Hepatocyte (in vitro differentiated cells): ENCODE data around the gene IGSF9. TPM values are rescaled to one million over a fixed set of nuclear protein-coding genes. Genes with fewer than 3 reads are reported as not detected.
"Not testable (repeated sequence)": the region's sequence is repeated elsewhere in the genome, so short reads cannot be mapped to it uniquely, and the experiment has no call there.

ENCODE experiments used
- DNase-seq: peaks from one replicate; pipeline ENCODE4 v3.0.0-alpha.2; 2016; ENCODE audit warnings: low spot score
- H2AFZ ChIP-seq: fragments of 200-600 bp; sonication (generic); 2 replicates; pipeline ENCODE4 v1.6.0; 2016; ENCODE audit warnings: antibody characterized with exemption, mild to moderate bottlenecking
- H3K27ac ChIP-seq: fragments of 200-600 bp; sonication (generic); 2 replicates; pipeline ENCODE4 v1.5.1; 2016; ENCODE audit warnings: mild to moderate bottlenecking
- H3K27me3 ChIP-seq: fragments of 200-600 bp; sonication (generic); 2 replicates; pipeline ENCODE4 v1.6.1; 2016
- H3K36me3 ChIP-seq: fragments of 200-600 bp; sonication (generic); replicated peaks from 2 replicates; pipeline ENCODE4 v1.5.1; 2016; ENCODE audit warnings: low read depth; ENCODE audit not compliant: insufficient read depth
- H3K4me1 ChIP-seq: fragments of 200-600 bp; sonication (generic); 2 replicates; pipeline ENCODE4 v1.5.1; 2016; ENCODE audit warnings: mild to moderate bottlenecking, moderate library complexity; ENCODE audit not compliant: insufficient read depth
- H3K4me2 ChIP-seq: fragments of 200-600 bp; sonication (generic); 2 replicates; pipeline ENCODE4 v1.6.0; 2016
- H3K4me3 ChIP-seq: fragments of 200-600 bp; sonication (generic); 2 replicates; pipeline ENCODE4 v1.5.1; 2016; ENCODE audit warnings: mild to moderate bottlenecking
- H3K79me2 ChIP-seq: fragments of 200-600 bp; sonication (generic); 2 replicates; pipeline ENCODE4 v1.6.0; 2017; ENCODE audit warnings: mild to moderate bottlenecking
- H3K9me2 ChIP-seq: fragments of 200-600 bp; sonication (generic); replicated peaks from 2 replicates; pipeline ENCODE4 v1.6.0; 2017; ENCODE audit warnings: mild to moderate bottlenecking; ENCODE audit not compliant: insufficient read depth
- H3K9me3 ChIP-seq: fragments of 200-600 bp; sonication (generic); 2 replicates; pipeline ENCODE4 v1.5.1; 2016; ENCODE audit warnings: low read depth, mild to moderate bottlenecking
- H4K20me1 ChIP-seq: fragments of 200-600 bp; sonication (generic); 2 replicates; pipeline ENCODE4 v1.6.0; 2016; ENCODE audit warnings: mild to moderate bottlenecking; ENCODE audit not compliant: insufficient read depth, poor library complexity, severe bottlenecking
- CTCF ChIP-seq: fragments of 200-600 bp; sonication (generic); IDR thresholded peaks from 2 replicates; pipeline ENCODE4 v1.5.1; 2016; ENCODE audit warnings: antibody characterized with exemption, mild to moderate bottlenecking; ENCODE audit not compliant: poor library complexity
- EZH2 ChIP-seq: fragments of 200-600 bp; sonication (generic); IDR thresholded peaks from 2 replicates; pipeline ENCODE4 v1.6.1; 2016; ENCODE audit warnings: antibody characterized with exemption, mild to moderate bottlenecking, borderline replicate concordance
- EZH2phosphoT487 ChIP-seq: fragments of 200-600 bp; sonication (generic); IDR thresholded peaks from one replicate; pipeline ENCODE4 v1.6.1; 2018; ENCODE audit warnings: antibody characterized with exemption, mild to moderate bottlenecking, low read depth, moderate library complexity; ENCODE audit not compliant: unreplicated experiment, severe bottlenecking
- WGBS: methylation state at CpG from one replicate; pipeline ENCODE4 v1.1.6; 2016; ENCODE audit warnings: low lambda C conversion rate; ENCODE audit errors: missing lambda C conversion rate; 5-methylcytosine and 5-hydroxymethylcytosine counted together
- polyA plus RNA-seq: library from polyadenylated mRNA; unstranded; fragments of >200 nt; fragmentation: Nextera tagmentation; extraction: Ambion mirVana; gene quantifications from 2 replicates; pipeline ENCODE4 v1.2.1, GENCODE V29; 2016
- total RNA-seq: library from RNA; depleted of rRNA; stranded (reverse); fragments of >200 nt; gene quantifications from 2 replicates; pipeline ENCODE4 v1.2.3, GENCODE V29; 2014

Gene IGSF9
- total and polyA plus RNA-seq, 2 experiments from 2014 or later: 8.2 to 22.5 TPM

DNA sequence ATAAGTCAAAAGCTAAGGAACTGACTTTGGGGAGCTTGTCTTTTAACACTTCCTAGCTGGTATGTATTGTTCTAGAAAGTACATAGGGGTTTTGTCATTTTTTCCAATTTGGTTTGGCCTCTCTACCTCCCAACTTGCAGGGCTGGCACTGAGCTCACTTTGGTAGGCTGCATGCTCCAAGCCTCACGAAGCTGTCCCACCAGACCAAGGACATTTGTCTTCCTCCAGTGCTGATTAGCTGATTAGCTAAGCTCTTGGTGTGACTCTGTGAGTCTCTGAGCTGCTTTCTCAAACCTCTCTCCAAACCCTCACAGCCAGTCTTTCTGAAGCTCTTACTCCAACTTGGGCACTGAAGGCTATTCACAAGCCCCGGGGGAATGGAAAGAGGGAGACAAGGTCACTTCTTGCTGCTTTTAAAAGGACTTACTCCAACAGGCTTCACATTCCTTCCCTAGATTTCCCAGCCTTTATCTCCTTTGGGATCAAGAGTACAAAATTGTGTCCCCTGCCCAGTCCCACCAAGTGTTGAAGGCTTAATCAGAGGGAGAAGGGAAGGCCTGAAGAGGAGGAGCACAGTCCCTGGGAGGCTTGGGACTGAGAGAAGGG lies 44.6 kb downstream of the IGSF9 start:
- H2AFZ ChIP-seq: no peak overlapping the region
- H3K9me3 ChIP-seq: no peaks in the 10 kb centered on the region
- DNase-seq: no peak
- H3K27me3 ChIP-seq: no peaks in the 10 kb centered on the region
- TF ChIP-seq CTCF (no peak), EZH2 (no peak), EZH2phosphoT487 (no peak)
- H3K4me1 ChIP-seq: peaks cover 14% of the 10 kb centered on the region
- no peak overlapping the region for H3K27ac ChIP-seq
- H3K9me2 ChIP-seq: no peaks in the 10 kb centered on the region
- no peaks in the 10 kb centered on the region for H3K36me3 ChIP-seq
- peak overlapping the region; percentile 69 for H3K4me2 ChIP-seq
- 34% methylated on average over 2 of the region's 2 CpGs for WGBS
- no peak overlapping the region for H3K4me3 ChIP-seq
- no peaks in the 10 kb centered on the region for H4K20me1 ChIP-seq
- no peaks in the 10 kb centered on the region for H3K79me2 ChIP-seq

DNA sequence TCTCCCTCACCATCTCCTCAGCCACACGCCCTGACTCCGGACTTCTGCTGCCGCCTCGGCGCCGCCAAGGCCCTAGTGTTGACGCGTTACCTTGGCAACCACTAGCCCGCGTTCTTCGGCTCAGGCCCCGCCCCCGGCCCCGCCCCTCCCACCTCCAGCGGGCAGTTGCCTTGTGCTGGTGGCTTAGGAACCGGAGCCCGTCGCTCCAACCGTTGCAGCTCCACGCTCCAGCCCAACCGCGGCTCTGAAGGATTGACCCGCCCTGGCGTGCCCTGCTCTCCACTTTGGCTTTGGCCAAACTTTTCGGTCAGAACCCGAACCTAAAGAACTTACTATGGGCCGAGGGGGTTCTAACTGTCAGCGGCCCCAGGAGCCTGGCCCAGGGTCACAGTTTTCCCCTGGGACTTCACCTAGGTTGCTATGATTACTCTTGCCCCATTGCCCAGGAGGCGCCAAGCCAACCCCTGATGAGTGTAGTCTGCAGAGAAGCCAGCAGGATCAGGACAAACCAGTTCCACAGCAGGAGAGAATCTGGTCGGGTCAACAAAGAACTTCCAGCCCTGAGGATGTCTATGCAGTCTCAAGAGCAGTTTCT lies 45.2 kb downstream of the IGSF9 start, which contains the start of gene CFAP45:
Gene CFAP45 (minus strand): TSS at position 80 of the 595 bp plus-strand sequence. CDS start 67 bp downstream, at position 13.
- Histone ChIP-seq H4K20me1 (no peaks in the 10 kb centered on the region), H2AFZ (no peak within 1 kb of the TSS)

DNA sequence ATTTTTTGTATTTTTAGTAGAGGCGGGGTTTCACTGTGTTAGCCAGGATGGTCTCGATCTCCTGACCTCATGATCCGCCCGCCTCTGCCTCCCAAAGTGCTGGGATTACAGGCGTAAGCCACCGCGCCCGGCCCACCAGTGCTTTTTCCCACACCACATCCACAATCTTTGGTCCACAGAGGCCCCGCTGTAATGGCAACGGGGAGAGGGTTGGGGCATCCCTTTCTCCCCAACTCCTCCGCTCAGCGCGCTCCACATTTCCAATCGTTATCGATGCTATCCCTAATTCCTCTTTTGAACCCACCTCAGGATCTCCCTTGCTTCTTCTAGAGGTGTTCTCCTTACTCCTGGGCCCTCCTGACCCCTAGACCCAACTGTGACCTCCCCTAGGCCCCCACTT lies 45.8 kb downstream of the IGSF9 start:
- H3K27me3 ChIP-seq, H4K20me1 ChIP-seq, H3K36me3 ChIP-seq, H3K4me3 ChIP-seq, H3K9me2 ChIP-seq, H2AFZ ChIP-seq, DNase-seq, H3K27ac ChIP-seq, H3K79me2 ChIP-seq, H3K9me3 ChIP-seq: not testable (repeated sequence)
- Histone ChIP-seq H3K4me2 (peak overlapping the region; percentile 69), H3K4me1 (peaks cover 14% of the 10 kb centered on the region)
- WGBS: 93% methylated on average over 12 of the region's 15 CpGs

More for the DNA sequence above, 45.2 kb downstream of the IGSF9 start, which contains the start of gene CFAP45:
- TF ChIP-seq CTCF (no peak), EZH2 (no peak), EZH2phosphoT487 (no peak)
- Histone ChIP-seq H3K4me2 (peak within 1 kb of the TSS; percentile 69), H3K9me2 (no peaks in the 10 kb centered on the region), H3K36me3 (no peaks in the 10 kb centered on the region), H3K27me3 (no peaks in the 10 kb centered on the region), H3K9me3 (no peaks in the 10 kb centered on the region), H3K79me2 (no peaks in the 10 kb centered on the region), H3K27ac (no peak within 1 kb of the TSS), H3K4me3 (no peak within 1 kb of the TSS), H3K4me1 (peaks cover 14% of the 10 kb centered on the region)
- WGBS: 15% methylated on average over 17 of the region's 30 CpGs
- peak; percentile 95 for DNase-seq

DNA sequence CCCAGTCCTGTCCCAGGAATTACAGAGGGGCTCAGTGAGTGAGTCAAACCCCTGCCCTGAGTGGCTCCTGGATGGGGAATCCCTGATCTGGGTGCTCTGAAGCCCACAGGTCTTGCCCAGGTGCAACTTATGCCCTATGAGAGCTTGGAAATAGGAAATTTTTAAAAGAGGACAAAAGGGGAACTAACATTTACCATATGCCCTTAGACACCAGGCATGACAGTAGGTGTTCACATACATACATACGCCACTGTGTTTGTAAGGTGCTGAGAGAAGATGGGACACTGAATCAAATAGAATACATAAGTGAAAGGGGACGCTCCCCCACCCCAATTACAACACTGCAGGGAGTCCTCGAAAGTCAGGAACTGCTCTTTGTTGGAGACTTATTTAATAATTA lies 46.9 kb downstream of the IGSF9 start:
- Histone ChIP-seq H3K4me2 (no peak overlapping the region), H3K27me3 (no peaks in the 10 kb centered on the region), H3K4me1 (peaks cover 14% of the 10 kb centered on the region), H3K9me2 (no peaks in the 10 kb centered on the region), H4K20me1 (no peaks in the 10 kb centered on the region), H3K79me2 (no peaks in the 10 kb centered on the region), H2AFZ (no peak overlapping the region), H3K36me3 (no peaks in the 10 kb centered on the region), H3K27ac (no peak overlapping the region), H3K9me3 (no peaks in the 10 kb centered on the region), H3K4me3 (no peak overlapping the region)
- no peak for DNase-seq
- TF ChIP-seq EZH2phosphoT487: no peak
- no peak for TF ChIP-seq EZH2
- no peak for TF ChIP-seq CTCF
- 85% methylated on average over 3 of the region's 3 CpGs for WGBS
